Endodermal cell (in vitro differentiated cells): ENCODE data around the gene KRT83. TPM values are rescaled to one million over a fixed set of nuclear protein-coding genes. Genes with fewer than 3 reads are reported as not detected.

ENCODE experiments used
- DNase-seq: peaks from one replicate; pipeline ENCODE4 v3.0.0-alpha.2; 2017
- H3K27ac ChIP-seq: 2 replicates; pipeline ENCODE4 v1.5.1; 2013; ENCODE audit warnings: mild to moderate bottlenecking, low read depth, low read length, moderate library complexity
- H3K27me3 ChIP-seq: 2 replicates; pipeline ENCODE4 v1.6.1; 2013; ENCODE audit warnings: mild to moderate bottlenecking, low read length, moderate library complexity; ENCODE audit not compliant: insufficient read depth, control insufficient read depth, poor library complexity, severe bottlenecking
- H3K36me3 ChIP-seq: 2 replicates; pipeline ENCODE4 v1.7.0; 2013; ENCODE audit warnings: mild to moderate bottlenecking, low read length, moderate library complexity; ENCODE audit not compliant: control insufficient read depth, insufficient read depth
- H3K4me1 ChIP-seq: one replicate; pipeline ENCODE4 v1.7.0; 2013; ENCODE audit warnings: low read length; ENCODE audit not compliant: control insufficient read depth, insufficient read depth
- H3K4me3 ChIP-seq: 2 replicates; pipeline ENCODE4 v1.5.1; 2013; ENCODE audit warnings: mild to moderate bottlenecking, low read length, moderate library complexity
- H3K9ac ChIP-seq: 2 replicates; pipeline ENCODE4 v1.6.1; 2013; ENCODE audit warnings: mild to moderate bottlenecking, low read length, moderate library complexity; ENCODE audit not compliant: poor library complexity, severe bottlenecking; ENCODE audit errors: extremely low read depth
- H3K9me3 ChIP-seq: 2 replicates; pipeline ENCODE4 v1.6.1; 2013; ENCODE audit warnings: mild to moderate bottlenecking, low read length, moderate library complexity; ENCODE audit not compliant: control insufficient read depth
- H3K27ac Mint-ChIP-seq: 2 replicates; pipeline ENCODE4 v1.8.0; 2020; ENCODE audit warnings: mixed read lengths
- H3K27me3 Mint-ChIP-seq: 2 replicates; pipeline ENCODE4 v1.8.0; 2021; ENCODE audit warnings: mild to moderate bottlenecking, mixed read lengths; ENCODE audit not compliant: insufficient read depth
- H3K36me3 Mint-ChIP-seq: 2 replicates; pipeline ENCODE4 v1.8.0; 2020; ENCODE audit warnings: low read depth, mixed read lengths
- H3K4me1 Mint-ChIP-seq: 2 replicates; pipeline ENCODE4 v1.8.0; 2020; ENCODE audit warnings: mixed read lengths
- H3K4me3 Mint-ChIP-seq: 2 replicates; pipeline ENCODE4 v1.8.0; 2020; ENCODE audit warnings: mild to moderate bottlenecking, moderate library complexity, mixed read lengths
- H3K9me3 Mint-ChIP-seq: 2 replicates; pipeline ENCODE4 v1.8.0; 2020; ENCODE audit warnings: mild to moderate bottlenecking, mixed read lengths
- CTCF ChIP-seq: fragments of 200-600 bp; sonication (generic); conservative IDR thresholded peaks from 2 replicates; pipeline ENCODE4 v1.5.0; 2021; ENCODE audit warnings: antibody characterized with exemption, mild to moderate bottlenecking
- WGBS, 2 experiments: methylation state at CpG; one replicate each; pipeline versions ENCODE4 v1.1.5 to v1.1.7; 2013; ENCODE audit warnings: missing lambda C conversion rate in 2 of 2, mixed read lengths in 1 of 2; ENCODE audit not compliant: insufficient coverage in 1 of 2, insufficient read length in 1 of 2; 5-methylcytosine and 5-hydroxymethylcytosine counted together
- total RNA-seq, 2 donors: library from RNA; stranded (reverse); fragmentation: NEBNext Ultra II Directional in 1 of 2; extraction: Animal tissue kit (Norgen Biotek cat#: 25700) in 1 of 2; gene quantifications; 2 replicates in 1 of 2; 3 replicates in 1 of 2; pipeline ENCODE4 v1.2.1, GENCODE V29; 2021

Gene KRT83
- total RNA-seq, 2 donors from 2014 or later = not detected

GRCh38 chr12:52354200-52354599 lies 33.0 kb upstream of the KRT83 start:
- Mint-ChIP-seq H3K4me1 (no peaks in the 10 kb centered on the region), H3K36me3 (no peaks in the 10 kb centered on the region), H3K27me3 (no peaks in the 10 kb centered on the region), H3K4me3 (no peak overlapping the region), H3K27ac (no peak overlapping the region), H3K9me3 (no peaks in the 10 kb centered on the region)
- Histone ChIP-seq H3K36me3 (no peaks in the 10 kb centered on the region), H3K4me1 (no peaks in the 10 kb centered on the region), H3K9me3 (no peaks in the 10 kb centered on the region), H3K27ac (no peak overlapping the region), H3K4me3 (no peak overlapping the region), H3K27me3 (peaks cover 7% of the 10 kb centered on the region), H3K9ac (no peak overlapping the region)
- no peak for TF ChIP-seq CTCF
- DNase-seq = peak; percentile 34
- 57 to 80% methylated on average over 1 to 5 of the region's 5 CpGs for WGBS, 2 experiments

GRCh38 chr12:52353766-52354165 lies 32.6 kb upstream of the KRT83 start:
- H3K27ac ChIP-seq = no peak overlapping the region
- no peaks in the 10 kb centered on the region for H3K27me3 Mint-ChIP-seq
- H3K36me3 Mint-ChIP-seq = no peaks in the 10 kb centered on the region
- H3K4me1 ChIP-seq = no peaks in the 10 kb centered on the region
- no peak for TF ChIP-seq CTCF
- H3K36me3 ChIP-seq = no peaks in the 10 kb centered on the region
- no peak overlapping the region for H3K4me3 Mint-ChIP-seq
- H3K27ac Mint-ChIP-seq = no peak overlapping the region
- WGBS, 2 experiments = 89 to 100% methylated on average over 1 to 2 of the region's 3 CpGs
- no peak overlapping the region for H3K9ac ChIP-seq
- H3K4me1 Mint-ChIP-seq = no peaks in the 10 kb centered on the region
- no peak overlapping the region for H3K4me3 ChIP-seq
- peaks cover 7% of the 10 kb centered on the region for H3K27me3 ChIP-seq
- H3K9me3 Mint-ChIP-seq = no peaks in the 10 kb centered on the region
- no peaks in the 10 kb centered on the region for H3K9me3 ChIP-seq
- peak; percentile 38 for DNase-seq

GRCh38 chr12:52352951-52353350 lies 31.8 kb upstream of the KRT83 start:
- H3K4me3 Mint-ChIP-seq = no peak overlapping the region
- Histone ChIP-seq H3K4me1 (no peaks in the 10 kb centered on the region), H3K9ac (no peak overlapping the region), H3K4me3 (no peak overlapping the region), H3K27me3 (peaks cover 7% of the 10 kb centered on the region), H3K36me3 (no peaks in the 10 kb centered on the region), H3K27ac (no peak overlapping the region), H3K9me3 (no peaks in the 10 kb centered on the region)
- no peaks in the 10 kb centered on the region for H3K4me1 Mint-ChIP-seq
- H3K36me3 Mint-ChIP-seq = no peaks in the 10 kb centered on the region
- H3K27ac Mint-ChIP-seq = no peak overlapping the region
- 93% methylated on average over 2 of the region's 2 CpGs; no CpG with 5 or more reads in 1 of the 2 experiments for WGBS, 2 experiments
- no peaks in the 10 kb centered on the region for H3K9me3 Mint-ChIP-seq
- peak; percentile 9 for DNase-seq
- TF ChIP-seq CTCF = no peak
- H3K27me3 Mint-ChIP-seq = no peaks in the 10 kb centered on the region
